ENCODE data around the gene XIAP.
A peak's percentile ranks its signal among the peaks of the same experiment; 100 is the strongest.
"Not testable (repeated sequence)": the region's sequence is repeated elsewhere in the genome, so short reads cannot be mapped to it uniquely, and the experiment has no call there.

Gene XIAP

GRCh38 chrX:123833387-123833786 lies 26.5 kb upstream of the XIAP start:
- TF ChIP-seq CTCF (IDR thresholded peaks at IDR 0.05; ENCODE audit: low read depth, low read length): peak; percentile 69
- peak; percentile 40 for DNase-seq (ENCODE audit: low read depth, low spot score)
- in situ Hi-C loops (cut with HindIII; ENCODE audit: low sequenced_read_pairs): no loop called here
- no peak overlapping the region for H3K4me3 ChIP-seq (ENCODE audit: low read depth, low read length)

GRCh38 chrX:123834116-123834515 lies 25.7 kb upstream of the XIAP start:
- in situ Hi-C loops (cut with HindIII; ENCODE audit: low sequenced_read_pairs): no loop called here
- TF ChIP-seq CTCF (IDR thresholded peaks at IDR 0.05; ENCODE audit: low read depth, low read length): no peak
- DNase-seq (ENCODE audit: low read depth, low spot score): no peak

GRCh38 chrX:123835661-123836371 lies 24.0 kb upstream of the XIAP start:
- in situ Hi-C loops (cut with HindIII; ENCODE audit: low sequenced_read_pairs): no loop called here
- peak; percentile 64 for DNase-seq (ENCODE audit: low read depth, low spot score)

More at GRCh38 chrX:123834116-123834515, 25.7 kb upstream of the XIAP start:
- no peak overlapping the region for H3K4me3 ChIP-seq (ENCODE audit: low read depth, low read length)

GRCh38 chrX:123845129-123845528 lies 14.7 kb upstream of the XIAP start:
- H3K4me3 ChIP-seq (ENCODE audit: low read depth, low read length); in situ Hi-C loops (cut with HindIII; ENCODE audit: low sequenced_read_pairs); DNase-seq (ENCODE audit: low read depth, low spot score): not testable (repeated sequence)

More at GRCh38 chrX:123835661-123836371, 24.0 kb upstream of the XIAP start:
- no peak for TF ChIP-seq CTCF (IDR thresholded peaks at IDR 0.05; ENCODE audit: low read depth, low read length)
- no peak overlapping the region for H3K4me3 ChIP-seq (ENCODE audit: low read depth, low read length)

GRCh38 chrX:123846577-123847038 lies 13.2 kb upstream of the XIAP start:
- peak; percentile 52 for DNase-seq (ENCODE audit: low read depth, low spot score)
- no peak overlapping the region for H3K4me3 ChIP-seq (ENCODE audit: low read depth, low read length)
- in situ Hi-C loops (cut with HindIII; ENCODE audit: low sequenced_read_pairs): no loop called here
- TF ChIP-seq CTCF (IDR thresholded peaks at IDR 0.05; ENCODE audit: low read depth, low read length): no peak

GRCh38 chrX:123847056-123847455 lies 12.8 kb upstream of the XIAP start:
- DNase-seq (ENCODE audit: low read depth, low spot score): no peak
- in situ Hi-C loops (cut with HindIII; ENCODE audit: low sequenced_read_pairs): no loop called here
- no peak for TF ChIP-seq CTCF (IDR thresholded peaks at IDR 0.05; ENCODE audit: low read depth, low read length)
- no peak overlapping the region for H3K4me3 ChIP-seq (ENCODE audit: low read depth, low read length)

GRCh38 chrX:123849096-123849495 lies 10.8 kb upstream of the XIAP start:
- in situ Hi-C loops (cut with HindIII; ENCODE audit: low sequenced_read_pairs): no loop called here
- no peak overlapping the region for H3K4me3 ChIP-seq (ENCODE audit: low read depth, low read length)
- no peak for DNase-seq (ENCODE audit: low read depth, low spot score)
- no peak for TF ChIP-seq CTCF (IDR thresholded peaks at IDR 0.05; ENCODE audit: low read depth, low read length)

GRCh38 chrX:123849906-123850305 lies 9.9 kb upstream of the XIAP start:
- in situ Hi-C loops (cut with HindIII; ENCODE audit: low sequenced_read_pairs); DNase-seq (ENCODE audit: low read depth, low spot score); H3K4me3 ChIP-seq (ENCODE audit: low read depth, low read length): not testable (repeated sequence)

All from astrocyte of the spinal cord (primary cell).